HG03469 (cell line): ENCODE measurements around the gene SAV1.

Experiments
- ATAC-seq: cut with Tn5 transposase; IDR thresholded peaks from one replicate; pipeline ENCODE4 v1.9.1; 2021; ENCODE audit warnings: mild to moderate bottlenecking, moderate library complexity, moderate number of reproducible peaks; ENCODE audit not compliant: unreplicated experiment

SAV1 gene

DNA sequence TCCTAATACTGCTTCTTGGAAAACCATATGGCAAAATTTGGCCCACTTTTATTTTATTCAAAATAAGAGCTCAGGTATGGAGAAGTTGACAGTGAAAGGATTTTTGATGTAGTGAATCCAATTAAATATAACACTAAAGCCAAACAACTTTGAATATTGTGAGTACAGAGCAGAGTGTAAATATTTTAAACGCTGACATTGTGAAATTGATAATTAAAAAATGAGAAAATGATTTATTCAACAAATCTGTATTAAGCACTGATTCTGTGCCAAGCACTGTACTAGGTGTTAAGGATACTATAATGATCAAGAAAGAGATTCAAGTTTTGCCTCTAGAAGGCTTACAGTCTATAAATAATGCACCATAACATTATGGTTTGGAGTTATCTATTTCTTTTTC lies 57.6 kb downstream of the SAV1 start:
- ATAC-seq = no peak

DNA sequence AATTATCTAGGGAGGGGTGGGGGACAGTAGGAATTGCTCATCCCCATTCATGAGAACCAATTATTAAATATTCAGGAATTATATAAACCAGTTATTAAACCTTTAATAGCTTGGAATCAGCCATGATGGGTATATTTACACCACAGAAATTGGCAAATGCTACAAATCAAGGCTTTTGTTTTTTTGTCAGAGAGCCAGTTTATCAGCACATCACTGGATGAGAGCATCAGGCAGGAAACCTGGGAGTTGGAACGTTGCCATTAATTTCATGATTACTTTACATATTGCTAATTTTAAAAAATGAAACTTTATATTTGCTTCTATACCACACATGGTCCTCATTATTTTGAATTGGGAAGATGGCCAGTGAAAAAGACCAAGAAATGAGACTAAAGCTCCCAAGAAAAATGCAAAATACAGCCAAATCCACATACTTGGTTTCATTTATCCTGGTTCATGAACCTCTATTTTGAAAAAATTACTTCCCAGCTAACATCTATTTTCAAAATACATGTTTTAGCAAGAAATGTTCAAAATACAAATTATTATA lies 59.7 kb downstream of the SAV1 start:
- no peak for ATAC-seq

DNA sequence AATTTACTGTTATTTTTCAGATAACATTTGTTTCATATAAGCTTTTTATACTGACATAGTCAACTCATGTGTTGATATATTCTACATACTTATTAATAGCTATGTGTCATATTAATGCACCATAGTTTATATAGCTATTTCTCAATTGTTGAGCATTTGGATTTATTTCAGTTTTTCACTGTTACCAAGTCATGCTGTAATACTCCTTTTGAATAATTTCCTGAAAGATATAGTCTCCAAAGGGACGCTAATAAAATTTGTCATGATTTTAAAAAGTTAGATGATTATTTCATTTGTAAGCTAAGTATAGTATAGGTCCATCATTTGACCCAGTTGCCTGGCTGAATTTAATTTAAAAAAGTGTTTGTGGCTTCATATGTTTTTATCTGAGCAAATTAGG lies 60.3 kb downstream of the SAV1 start:
- ATAC-seq = no peak

DNA sequence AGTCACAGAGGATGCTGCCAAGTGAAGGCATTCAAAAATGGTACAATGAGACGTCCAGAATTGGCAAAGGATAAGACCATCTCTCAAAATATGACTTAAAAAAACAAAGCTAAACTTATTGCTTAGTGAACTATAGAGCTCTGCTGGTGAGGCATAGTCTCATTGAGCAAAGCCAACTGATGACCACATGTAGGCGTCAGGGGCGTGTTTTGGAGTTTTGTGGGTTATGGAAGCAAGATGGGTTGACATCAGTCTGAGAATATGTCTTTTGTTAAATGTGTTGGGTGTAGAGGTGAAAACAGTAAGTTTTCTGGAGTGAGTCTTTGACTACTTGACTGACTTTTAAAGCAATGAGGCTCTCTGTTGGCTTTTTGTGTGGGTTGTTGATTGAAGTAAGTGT lies 60.9 kb downstream of the SAV1 start:
- ATAC-seq = no peak

DNA sequence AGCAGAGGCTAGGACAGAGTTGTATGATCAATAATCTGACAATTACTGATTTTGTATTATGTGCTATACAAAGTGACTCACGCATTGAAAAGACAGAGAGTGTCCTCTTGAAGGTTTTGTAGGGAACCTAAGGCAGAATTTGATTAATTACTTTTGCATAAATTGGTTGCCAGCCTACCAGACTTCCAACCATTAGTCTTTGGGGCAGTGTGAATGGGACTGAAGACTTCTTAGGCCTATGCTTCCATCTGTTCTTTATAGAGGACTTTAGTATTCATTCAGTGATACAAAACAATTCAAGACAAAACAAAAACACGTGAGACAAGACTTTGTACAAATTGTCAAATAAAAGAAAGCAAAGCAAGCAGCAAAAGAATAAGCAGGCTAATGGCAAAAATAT lies 61.6 kb downstream of the SAV1 start:
- no peak for ATAC-seq

DNA sequence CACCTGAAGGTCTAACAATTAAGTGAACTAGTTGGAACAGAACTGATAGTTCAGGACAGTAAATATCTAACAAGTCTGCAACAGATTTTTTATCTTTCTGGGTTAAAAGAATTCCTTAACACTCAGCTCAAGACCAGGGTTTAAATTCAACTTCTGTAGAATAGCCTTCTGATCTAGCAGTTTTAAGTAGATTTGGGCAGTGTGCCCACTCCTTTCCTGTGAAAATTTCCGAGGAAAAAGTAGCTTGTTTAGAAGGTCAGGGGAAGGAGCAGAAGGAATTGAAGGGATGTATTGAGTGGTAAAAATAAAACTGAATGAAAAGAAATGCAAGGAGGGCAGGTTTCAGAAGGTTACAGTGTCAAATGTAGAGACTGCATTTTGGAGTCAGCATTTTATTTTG lies 62.3 kb downstream of the SAV1 start:
- no peak for ATAC-seq

DNA sequence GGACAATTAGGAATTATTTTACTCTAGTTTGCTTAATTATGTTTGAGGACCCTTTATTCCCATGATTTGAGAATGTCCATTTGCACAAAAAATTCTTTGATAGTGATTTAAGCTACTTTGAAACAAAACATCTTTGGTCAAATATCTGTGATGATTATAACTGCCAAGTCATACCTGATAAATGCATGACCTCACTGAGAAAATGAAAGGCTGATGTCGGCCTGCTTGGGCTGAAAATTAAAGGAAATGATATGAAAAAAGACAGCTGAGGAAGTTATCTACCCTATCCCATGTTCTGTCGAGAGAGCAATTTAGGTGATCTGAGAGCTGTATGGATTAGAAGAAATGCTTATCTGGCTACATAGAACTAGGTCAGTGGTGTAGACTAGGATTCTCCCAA lies 64.5 kb downstream of the SAV1 start:
- ATAC-seq = no peak

DNA sequence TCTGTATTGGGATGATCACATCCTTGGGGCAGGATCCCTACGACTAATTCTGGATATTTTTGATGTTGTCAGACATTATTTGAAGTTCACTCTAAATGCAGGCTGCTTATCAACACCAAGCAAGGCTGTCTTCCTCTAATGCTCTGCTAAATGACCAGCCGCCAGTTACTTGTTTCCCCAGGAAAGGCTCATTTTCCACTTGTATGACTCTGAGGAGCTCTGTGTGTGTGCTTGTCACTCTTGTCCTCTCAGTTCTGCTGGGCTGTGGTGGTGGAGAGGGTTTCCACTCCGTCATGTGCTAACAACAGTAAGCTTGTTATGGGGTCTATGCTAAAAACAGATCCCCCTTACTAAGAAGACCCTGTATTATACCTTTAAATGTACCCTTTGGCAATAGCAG lies 66.1 kb downstream of the SAV1 start:
- ATAC-seq = no peak

DNA sequence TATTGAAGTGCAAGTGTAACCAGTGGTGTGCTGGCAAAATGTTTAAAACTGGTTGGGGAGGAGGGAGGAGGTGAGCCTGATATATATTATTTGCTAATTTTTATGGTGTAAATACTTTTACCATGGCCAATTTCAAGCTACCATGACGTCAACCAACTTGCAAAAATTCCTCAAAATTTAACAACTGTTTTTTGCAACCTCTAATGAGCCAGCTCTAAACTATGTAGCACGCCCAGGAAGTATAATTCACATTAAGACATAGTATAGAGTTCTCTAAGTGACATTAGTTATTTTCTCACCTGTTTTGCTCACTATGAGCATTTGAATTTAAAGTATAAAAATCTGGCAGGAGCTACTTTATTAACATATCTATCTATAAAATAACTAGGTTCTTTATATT lies 66.7 kb downstream of the SAV1 start:
- no peak for ATAC-seq

DNA sequence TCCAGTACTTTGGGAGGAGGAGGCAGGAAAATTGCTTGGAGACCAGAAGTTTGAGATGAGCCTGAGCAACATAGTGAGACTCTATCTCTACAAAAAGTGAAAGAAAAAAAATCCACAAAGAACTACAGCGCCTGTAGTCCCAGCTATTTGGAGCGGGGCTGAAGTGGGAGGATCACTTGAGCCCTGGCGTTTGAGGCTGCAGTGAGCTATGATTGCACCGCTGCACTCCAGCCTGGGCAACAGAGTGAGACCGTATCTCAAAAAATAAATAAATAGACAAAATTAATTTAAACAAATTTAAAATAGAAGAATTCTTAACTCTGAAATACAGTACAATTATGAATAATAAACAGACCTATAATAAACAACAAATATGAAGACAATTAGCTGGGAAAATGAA lies 67.3 kb downstream of the SAV1 start:
- no peak for ATAC-seq

DNA sequence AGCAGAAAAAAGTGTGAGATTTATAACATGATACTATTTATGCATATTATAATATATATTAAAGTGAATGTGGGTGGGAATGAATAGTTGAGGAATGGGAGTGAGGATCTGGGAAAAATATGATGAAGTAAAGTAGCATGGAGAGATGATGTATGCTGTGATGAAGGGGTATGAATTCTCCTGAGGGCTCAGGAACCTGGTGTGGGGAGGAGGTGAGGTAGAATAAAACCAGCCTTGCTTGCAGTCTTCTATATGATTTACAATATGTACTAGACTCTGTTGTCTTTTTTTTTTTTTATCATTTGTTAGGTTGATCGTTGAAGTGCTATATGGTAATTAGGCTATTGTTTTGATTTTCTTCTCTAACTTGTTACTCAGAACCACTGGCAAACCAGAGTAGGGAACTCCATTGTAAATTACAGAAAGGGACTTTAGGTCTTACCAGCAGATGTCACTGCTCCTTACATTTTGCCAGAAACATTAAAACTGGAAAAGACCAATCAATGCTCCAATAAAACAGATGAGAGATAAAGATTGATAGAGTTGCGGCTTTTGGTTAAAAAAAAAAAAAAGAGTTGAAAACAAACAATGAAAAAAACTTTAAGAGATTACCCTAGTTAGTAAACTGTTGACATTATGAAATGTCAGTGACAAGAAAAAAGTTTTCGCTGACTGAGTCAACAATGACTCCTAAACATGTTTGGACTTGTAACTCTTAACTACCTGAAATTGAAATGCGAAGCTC lies 68.2 kb downstream of the SAV1 start:
- no peak for ATAC-seq

DNA sequence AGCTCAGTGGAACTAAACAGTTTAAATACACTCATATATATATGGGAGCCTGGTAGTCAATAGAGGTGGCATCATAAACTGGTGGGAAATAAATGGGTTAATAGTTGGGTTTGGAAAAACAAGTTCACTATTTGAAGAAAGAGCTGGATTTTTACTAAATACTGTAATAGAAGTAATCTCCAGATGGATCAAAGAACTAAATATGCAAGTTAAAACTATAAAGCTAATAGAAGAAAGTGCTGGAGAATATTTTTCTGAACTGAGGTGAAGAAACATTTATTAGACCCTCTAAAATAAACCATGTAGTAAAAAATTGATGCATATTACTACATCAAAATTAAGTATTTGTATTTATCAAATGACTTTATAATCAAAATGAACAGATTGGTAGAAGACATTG lies 69.3 kb downstream of the SAV1 start:
- no peak for ATAC-seq

DNA sequence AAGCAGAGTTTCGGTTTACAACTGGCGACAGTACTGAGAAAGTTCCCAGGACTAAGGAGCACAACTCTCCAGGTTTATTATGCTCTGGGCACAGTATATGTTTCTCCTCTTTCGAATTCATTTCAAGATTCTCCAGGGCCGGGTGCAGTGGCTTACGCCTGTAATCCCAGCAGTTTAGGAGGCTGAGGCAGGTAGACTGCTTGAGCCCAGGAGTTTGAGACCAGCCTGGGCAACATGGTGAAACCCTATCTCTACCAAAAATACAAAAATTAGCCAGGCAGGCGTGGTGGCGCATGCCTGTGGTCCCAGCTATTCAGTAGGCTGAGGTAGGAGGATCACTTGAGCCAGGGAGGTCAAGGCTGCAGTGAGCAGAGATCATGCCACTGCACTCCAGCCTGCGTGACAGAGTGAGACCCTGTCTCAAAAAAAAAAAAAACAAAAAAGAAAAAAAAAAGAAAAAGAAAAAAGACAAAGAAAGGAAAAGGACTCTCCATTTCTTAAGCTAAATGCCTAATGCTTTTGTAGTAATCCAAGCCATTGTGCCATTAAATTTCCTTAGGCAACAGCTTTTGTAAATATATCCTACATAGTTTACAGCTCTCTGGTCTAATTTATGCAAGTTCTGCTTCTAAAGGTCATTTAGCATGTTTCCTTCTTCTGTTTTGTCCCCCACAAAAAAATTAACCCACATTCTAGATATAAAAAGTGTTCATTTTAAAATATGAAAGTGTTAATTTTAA lies 73.4 kb downstream of the SAV1 start:
- no peak for ATAC-seq

DNA sequence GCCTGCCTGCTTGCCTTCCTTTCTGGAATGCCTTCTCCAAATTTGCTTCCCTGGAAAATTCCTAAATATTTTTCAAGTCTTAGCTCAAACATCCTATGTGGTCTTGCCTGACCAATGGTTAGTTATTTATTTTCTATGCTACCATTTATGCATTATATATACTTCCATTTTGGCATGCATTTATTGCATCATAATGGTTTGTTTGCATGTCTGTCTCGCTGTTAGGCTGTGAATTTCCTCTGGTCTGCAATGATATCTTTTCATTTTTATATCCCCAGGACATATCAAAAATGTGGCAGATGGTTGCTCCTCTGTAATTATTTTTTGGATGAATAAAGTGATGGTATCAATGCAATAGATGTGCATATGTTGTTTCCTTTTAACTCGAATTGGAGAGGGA lies 77.6 kb downstream of the SAV1 start:
- ATAC-seq = no peak
